ENCODE data around the gene IL1RL1.

GRCh38 chr2:102321941-102322719 lies 10.8 kb downstream of the IL1RL1 start:
- TF ChIP-seq EP300 (IDR thresholded peaks at IDR 0.05), result no peak
- TF ChIP-seq, protein P1, sequence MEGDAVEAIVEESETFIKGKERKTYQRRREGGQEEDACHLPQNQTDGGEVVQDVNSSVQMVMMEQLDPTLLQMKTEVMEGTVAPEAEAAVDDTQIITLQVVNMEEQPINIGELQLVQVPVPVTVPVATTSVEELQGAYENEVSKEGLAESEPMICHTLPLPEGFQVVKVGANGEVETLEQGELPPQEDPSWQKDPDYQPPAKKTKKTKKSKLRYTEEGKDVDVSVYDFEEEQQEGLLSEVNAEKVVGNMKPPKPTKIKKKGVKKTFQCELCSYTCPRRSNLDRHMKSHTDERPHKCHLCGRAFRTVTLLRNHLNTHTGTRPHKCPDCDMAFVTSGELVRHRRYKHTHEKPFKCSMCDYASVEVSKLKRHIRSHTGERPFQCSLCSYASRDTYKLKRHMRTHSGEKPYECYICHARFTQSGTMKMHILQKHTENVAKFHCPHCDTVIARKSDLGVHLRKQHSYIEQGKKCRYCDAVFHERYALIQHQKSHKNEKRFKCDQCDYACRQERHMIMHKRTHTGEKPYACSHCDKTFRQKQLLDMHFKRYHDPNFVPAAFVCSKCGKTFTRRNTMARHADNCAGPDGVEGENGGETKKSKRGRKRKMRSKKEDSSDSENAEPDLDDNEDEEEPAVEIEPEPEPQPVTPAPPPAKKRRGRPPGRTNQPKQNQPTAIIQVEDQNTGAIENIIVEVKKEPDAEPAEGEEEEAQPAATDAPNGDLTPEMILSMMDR (IDR thresholded peaks at IDR 0.05), result no peak
- no peak for TF ChIP-seq POLR2A (IDR thresholded peaks at IDR 0.05)
- no peak for TF ChIP-seq POLR2AphosphoS5 (IDR thresholded peaks at IDR 0.05)

Data from suprapubic skin (tissue), 4 donors.